ENCODE results near the gene TTLL3. TPM values are rescaled to one million over a fixed set of nuclear protein-coding genes. Genes with fewer than 3 reads are reported as not detected.

The TTLL3 gene
- total and polyA plus RNA-seq, 2 of the 13 experiments (the other 11 are each of a cell fraction or from before 2014, with no cell fraction given) = 9.5 to 51.2 TPM

- no peak for TF ChIP-seq RBM39 (IDR thresholded peaks at IDR 0.05; ENCODE audit: low read depth, low read length, poor library complexity, severe bottlenecking)
- no peak for TF ChIP-seq ZNF674 (CRISPR knock-in tag; IDR thresholded peaks at IDR 0.05; ENCODE audit: low read depth)
- no peak for TF ChIP-seq ZFP1 (CRISPR knock-in tag; IDR thresholded peaks at IDR 0.05)
- TF ChIP-seq, protein P1, sequence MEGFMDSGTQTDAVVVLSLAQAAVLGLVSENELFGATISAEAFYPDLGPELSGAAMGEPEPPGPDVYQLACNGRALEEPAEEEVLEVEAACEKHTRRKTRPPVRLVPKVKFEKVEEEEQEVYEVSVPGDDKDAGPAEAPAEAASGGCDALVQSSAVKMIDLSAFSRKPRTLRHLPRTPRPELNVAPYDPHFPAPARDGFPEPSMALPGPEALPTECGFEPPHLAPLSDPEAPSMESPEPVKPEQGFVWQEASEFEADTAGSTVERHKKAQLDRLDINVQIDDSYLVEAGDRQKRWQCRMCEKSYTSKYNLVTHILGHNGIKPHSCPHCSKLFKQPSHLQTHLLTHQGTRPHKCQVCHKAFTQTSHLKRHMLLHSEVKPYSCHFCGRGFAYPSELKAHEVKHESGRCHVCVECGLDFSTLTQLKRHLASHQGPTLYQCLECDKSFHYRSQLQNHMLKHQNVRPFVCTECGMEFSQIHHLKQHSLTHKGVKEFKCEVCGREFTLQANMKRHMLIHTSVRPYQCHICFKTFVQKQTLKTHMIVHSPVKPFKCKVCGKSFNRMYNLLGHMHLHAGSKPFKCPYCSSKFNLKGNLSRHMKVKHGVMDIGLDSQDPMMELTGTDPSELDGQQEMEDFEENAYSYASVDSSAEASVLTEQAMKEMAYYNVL (CRISPR knock-in tag; IDR thresholded peaks at IDR 0.05; ENCODE audit: borderline replicate concordance) = peak; percentile 78; the same call in 1 of the 2 replicates
- peak; percentile 97 for TF ChIP-seq NFYC (CRISPR knock-in tag; IDR thresholded peaks at IDR 0.05)
- no peak for TF ChIP-seq CREB3 (CRISPR knock-in tag; IDR thresholded peaks at IDR 0.05)
- TF ChIP-seq, protein P2, sequence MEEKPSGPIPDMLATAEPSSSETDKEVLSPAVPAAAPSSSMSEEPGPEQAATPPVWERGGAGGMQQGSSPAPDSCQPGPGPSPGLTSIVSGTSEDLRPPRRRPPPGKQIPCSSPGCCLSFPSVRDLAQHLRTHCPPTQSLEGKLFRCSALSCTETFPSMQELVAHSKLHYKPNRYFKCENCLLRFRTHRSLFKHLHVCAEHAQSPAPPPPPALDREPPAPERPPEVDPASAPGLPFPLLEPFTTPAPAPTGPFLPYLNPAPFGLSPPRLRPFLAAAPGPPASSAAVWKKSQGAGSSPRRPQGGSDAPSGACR (CRISPR knock-in tag; IDR thresholded peaks at IDR 0.05) = peak; percentile 39; the same call in 1 of the 2 replicates
- TF ChIP-seq TEAD3 (CRISPR knock-in tag; optimal IDR thresholded peaks at IDR 0.05; ENCODE audit: borderline replicate concordance) = peak; percentile 20
- TF ChIP-seq ZNF614 (CRISPR knock-in tag; IDR thresholded peaks at IDR 0.05; ENCODE audit: borderline replicate concordance) = peak; percentile 60; the same call in 1 of the 2 replicates
- no peak for TF ChIP-seq ZNF10 (CRISPR knock-in tag; IDR thresholded peaks at IDR 0.05; ENCODE audit: borderline replicate concordance, low read depth)
- no peak for TF ChIP-seq LCORL (IDR thresholded peaks at IDR 0.05)
- peak; percentile 51; the same call in 1 of the 2 replicates for TF ChIP-seq LCORL (CRISPR knock-in tag; IDR thresholded peaks at IDR 0.05)
- TF ChIP-seq, protein P3, sequence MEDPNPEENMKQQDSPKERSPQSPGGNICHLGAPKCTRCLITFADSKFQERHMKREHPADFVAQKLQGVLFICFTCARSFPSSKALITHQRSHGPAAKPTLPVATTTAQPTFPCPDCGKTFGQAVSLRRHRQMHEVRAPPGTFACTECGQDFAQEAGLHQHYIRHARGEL (CRISPR knock-in tag; IDR thresholded peaks at IDR 0.05) = 0 out of 2 replicates have a peak, but pooled peaks have one; percentile 31
- TF ChIP-seq ZNF781 (CRISPR knock-in tag; IDR thresholded peaks at IDR 0.05; ENCODE audit: borderline replicate concordance, not compliant biosample characterization) = peak; percentile 50
- TF ChIP-seq MYNN (CRISPR knock-in tag; IDR thresholded peaks at IDR 0.05; ENCODE audit: low read depth) = no peak
- TF ChIP-seq TAF15 (IDR thresholded peaks at IDR 0.05; ENCODE audit: low read depth, low read length, poor library complexity, severe bottlenecking) = no peak
- TF ChIP-seq ZNF761 (CRISPR knock-in tag; conservative IDR thresholded peaks at IDR 0.05) = peak; percentile 86
- TF ChIP-seq HNF4A (CRISPR knock-in tag; IDR thresholded peaks at IDR 0.05) = no peak
- TF ChIP-seq POLR2A (IDR thresholded peaks at IDR 0.05; ENCODE audit: insufficient read depth in 1 of 2, low read depth in 2 of 2, low read length in 2 of 2) = peak in 1 of 2 experiments; percentile 86; a peak in 3 of 4 replicates
- TF ChIP-seq NFRKB (IDR thresholded peaks at IDR 0.05) = no peak
- TF ChIP-seq JARID2 (CRISPR knock-in tag; IDR thresholded peaks at IDR 0.05; ENCODE audit: insufficient replicate concordance) = no peak
- TF ChIP-seq ADNP (CRISPR knock-in tag; IDR thresholded peaks at IDR 0.05) = no peak
- TF ChIP-seq USF2 (IDR thresholded peaks at IDR 0.05; ENCODE audit: low read depth, low read length) = no peak
- no peak for TF ChIP-seq USF2 (CRISPR knock-in tag; IDR thresholded peaks at IDR 0.05; ENCODE audit: borderline replicate concordance)
- TF ChIP-seq ZNF180 (CRISPR knock-in tag; IDR thresholded peaks at IDR 0.05; ENCODE audit: borderline replicate concordance, low read depth) = no peak
Observed at GRCh38 chr3:9843715-9844438, 33.8 kb downstream of the TTLL3 start, which contains the start of gene RPUSD3 (continued).

Data from HepG2 (cell line).